Prostate gland (tissue), 2 donors: ENCODE results near the gene PLEKHH1.

Source experiments
- CTCF ChIP-seq, 4 experiments: fragments of 200-600 bp in 2 of 4; fragments of 450-650 bp in 2 of 4; sonication (generic) in 2 of 4; IDR thresholded peaks; 1 replicate in 3 of 4; 2 replicates in 1 of 4; pipeline ENCODE4 v1.5.1; 2016 to 2019; ENCODE audit warnings: antibody characterized with exemption in 4 of 4, mild to moderate bottlenecking in 2 of 4, moderate library complexity in 2 of 4
- POLR2A ChIP-seq: fragments of 450-650 bp; IDR thresholded peaks from one replicate; pipeline ENCODE4 v1.6.1; 2016; ENCODE audit warnings: antibody characterized with exemption, mild to moderate bottlenecking

- TF ChIP-seq CTCF (IDR thresholded peaks at IDR 0.05) (no peak), POLR2A (no peak)
Measured at GRCh38 chr14:67562025-67562775, 29.1 kb downstream of the PLEKHH1 start.
